Measurements from ENCODE around the gene FMNL2.

Gene FMNL2

DNA sequence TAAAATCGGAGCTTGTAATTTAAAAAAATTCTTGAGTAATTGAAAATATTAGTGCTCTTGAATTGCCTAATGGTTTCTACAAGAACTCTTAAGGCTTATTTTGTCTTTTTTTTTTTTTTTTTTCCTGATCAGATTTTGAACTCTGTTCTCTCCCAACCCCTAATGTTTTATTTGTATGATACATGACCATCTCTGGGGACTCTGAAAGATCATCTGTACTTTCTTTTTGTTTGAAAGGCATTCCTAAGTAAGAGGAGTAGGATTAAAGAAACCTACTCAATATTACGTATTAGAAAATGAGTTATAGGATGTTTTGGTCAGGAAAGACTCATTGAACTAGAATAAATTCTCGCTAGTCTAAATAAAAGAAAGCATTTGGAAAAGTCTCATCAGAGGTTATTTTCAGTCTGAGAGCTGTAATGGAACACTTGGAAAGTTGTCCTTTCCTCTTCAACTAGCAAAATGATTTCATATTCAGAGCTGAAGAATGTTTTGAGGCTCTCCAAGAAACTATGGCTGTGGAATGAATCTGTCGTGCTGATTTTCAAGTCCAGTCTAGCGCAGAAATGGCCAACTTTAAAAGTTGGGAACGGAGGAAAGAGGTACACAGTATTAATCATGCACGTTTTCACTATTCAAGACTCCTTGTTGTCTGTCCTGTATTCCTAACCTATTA is 199.6 kb downstream of the FMNL2 start:
- no peak for DNase-seq

DNA sequence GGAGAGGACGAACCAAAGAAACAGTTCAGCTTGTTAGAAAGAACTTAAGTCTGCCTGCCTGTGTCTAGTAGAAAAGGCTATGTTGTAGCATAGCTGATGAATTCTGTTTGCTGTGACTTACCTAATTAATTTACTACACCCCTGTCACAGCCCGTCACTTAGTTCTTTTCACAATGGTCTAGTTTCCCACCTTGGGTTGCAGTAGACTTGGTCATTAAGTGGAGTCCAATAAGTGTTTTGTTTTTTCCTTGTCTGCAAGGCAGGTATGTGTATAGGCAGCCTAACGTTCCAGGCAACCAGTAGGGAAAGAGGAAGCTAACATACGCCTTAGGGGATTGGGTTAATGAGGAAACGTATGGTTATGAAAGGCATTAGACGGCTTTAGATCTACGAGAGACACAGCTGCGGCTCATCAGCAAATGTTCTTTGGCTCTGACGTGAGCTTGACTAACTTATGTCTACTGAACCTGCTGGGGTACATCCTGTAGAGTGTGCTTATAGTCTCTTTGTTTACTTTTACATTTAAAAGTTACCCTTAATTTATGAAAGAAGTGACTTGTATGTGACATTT is 202.2 kb downstream of the FMNL2 start:
- DNase-seq = no peak

DNA sequence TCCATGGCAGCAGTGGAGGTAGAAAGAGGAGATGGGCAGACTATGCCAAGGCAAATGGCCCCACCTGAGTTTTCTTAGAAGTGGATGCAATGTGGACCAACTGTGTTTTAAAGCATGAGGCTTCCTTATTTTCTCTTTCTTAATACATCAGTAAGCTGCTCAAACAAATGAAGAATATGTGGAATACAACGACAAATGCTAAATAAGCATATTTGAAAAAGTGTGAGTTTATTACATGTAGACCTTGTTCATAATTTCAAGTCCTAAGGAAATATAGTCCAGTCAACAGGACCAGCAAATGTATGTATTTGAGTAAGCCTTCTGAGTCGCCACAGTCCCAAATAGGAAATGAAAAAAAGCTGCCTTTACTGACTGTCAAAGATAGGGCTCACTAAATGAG is 204.4 kb downstream of the FMNL2 start:
- no peak for DNase-seq

DNA sequence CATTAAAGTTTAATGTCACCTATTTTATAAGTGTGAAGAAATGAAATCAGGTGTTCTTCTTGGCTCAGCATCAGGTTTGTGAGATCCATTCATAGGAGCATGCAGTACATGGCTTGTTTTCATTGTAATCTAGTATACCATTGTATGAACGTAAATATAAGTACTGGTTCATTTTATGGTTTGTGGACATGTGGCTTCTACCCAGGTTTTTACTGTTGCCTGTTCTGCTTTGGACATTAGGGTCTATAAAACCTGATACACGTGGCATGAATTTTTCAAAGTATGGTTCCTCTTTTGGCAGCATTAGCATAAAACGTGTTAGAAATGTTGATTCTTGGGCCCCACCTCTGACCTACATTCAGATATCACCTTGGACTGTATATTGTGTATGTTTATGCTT is 206.7 kb downstream of the FMNL2 start:
- no peak for DNase-seq

DNA sequence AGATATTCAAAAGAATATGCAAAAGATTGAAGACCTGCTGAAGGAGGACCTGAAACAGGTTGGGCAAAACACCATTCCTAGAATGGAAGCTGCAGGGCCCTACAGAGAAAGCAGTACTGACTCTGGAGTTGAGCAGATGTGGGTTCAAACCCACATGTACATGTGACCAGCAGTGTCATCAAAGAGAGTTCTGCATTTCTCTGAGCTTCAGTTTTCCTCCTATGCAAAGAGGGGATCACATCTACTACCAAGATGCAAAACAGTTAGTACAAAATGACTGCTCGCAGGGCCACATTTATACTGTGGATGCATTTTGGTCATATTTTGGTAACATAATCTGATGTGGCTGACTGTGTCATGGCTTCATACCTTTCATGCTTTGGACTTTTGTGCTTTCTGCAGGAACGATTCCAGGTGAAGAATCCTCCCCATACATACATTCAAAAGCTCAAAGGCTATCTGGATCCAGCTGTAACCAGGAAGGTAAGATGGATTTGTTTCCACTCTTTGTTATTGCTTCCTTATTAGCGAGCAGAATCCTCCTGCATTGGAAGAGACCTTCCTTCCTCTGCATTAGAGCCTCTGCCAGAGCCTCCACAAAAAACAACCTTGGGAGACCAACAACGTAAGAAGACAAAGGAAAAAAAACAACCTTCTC is 207.5 kb downstream of the FMNL2 start:
- DNase-seq = no peak

DNA sequence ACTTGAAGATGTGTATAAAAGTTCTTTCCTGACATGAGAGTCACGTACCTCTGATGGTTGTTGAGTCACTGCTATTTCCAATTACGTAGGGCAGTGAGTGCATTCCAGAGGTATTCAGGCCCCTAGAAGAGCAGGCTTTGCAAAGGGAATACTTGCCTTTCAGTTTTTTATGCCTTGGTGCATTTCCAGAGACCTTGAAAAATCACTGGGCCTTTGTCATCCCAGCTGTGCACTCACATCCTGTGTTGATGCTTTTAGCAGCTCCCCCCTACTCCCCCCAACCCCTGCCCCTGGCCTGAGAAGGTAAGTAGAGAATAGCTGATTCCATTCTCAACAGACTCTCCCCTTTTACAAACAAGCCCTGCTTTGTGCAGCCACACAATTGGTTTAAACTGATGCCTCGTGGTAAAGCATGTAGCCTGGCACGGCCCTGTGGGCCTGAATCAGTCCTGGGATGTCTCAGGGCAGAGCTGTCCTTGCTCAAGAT is 208.1 kb downstream of the FMNL2 start:
- no peak for DNase-seq

DNA sequence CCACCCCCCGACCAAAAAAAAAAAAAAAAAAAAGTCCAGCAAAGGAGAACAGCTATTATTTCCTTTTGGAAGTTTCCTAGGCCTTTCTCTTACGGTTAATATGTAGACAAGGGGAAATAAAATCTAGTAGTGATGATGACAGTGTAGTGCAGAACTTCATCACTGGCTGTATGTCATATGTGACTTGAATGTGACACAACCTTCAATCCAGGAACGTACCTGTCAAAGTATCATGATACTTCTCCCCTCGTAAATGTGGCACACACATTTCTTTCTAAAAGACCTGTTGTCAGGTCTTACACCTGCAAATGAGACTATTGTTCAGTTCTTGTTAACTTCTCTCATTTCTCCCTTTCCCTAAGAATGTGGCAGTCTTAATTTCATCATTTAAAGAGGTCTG is 208.7 kb downstream of the FMNL2 start:
- no peak for DNase-seq

DNA sequence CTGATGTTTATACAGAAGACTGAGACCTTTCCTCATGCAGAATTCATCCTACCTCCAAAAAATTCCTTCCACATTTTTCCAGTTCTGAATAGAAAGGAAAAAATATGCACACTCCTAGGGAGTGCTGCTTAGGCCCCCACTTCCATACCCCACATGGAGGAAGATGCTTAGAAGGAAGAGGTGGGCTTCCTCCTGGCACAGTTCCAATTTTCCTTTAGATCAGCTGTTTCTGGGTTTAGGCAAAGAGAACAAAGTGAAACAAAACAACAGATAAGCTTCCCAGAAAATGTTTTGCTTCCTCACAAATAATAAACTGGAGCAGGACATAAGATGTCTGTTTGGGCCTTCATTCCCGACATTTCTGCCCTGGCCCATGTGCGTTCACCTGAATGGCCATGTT is 209.7 kb downstream of the FMNL2 start:
- no peak for DNase-seq

DNA sequence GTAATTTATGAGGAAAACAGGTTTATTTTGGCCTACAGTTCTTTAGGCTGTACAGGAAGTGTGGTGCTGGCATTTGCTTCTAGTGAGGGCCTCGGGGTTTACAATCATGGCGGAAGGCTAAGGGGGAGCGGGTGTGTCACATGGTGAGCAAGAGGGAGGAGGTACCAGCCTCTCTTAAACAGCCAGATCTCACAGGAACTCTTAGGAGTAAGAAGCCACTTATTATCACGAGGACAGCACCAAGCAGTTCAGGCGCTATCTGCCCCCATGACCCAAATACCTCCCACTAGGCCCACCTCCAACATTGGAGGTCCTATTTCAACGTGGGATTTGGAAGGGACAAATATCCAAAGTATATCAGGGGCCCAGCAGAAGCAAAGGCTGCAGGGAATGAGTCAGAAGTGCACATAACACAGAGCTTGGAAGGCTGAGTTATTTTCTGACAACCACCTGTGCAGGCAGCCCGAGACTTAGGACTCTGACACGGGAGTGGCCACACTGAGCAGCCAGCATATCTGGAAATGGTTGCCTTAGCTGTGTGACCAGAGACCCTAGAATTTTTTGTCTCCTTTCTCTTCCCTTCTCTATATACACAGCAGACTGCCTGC is 211.4 kb downstream of the FMNL2 start:
- no peak for DNase-seq

DNA sequence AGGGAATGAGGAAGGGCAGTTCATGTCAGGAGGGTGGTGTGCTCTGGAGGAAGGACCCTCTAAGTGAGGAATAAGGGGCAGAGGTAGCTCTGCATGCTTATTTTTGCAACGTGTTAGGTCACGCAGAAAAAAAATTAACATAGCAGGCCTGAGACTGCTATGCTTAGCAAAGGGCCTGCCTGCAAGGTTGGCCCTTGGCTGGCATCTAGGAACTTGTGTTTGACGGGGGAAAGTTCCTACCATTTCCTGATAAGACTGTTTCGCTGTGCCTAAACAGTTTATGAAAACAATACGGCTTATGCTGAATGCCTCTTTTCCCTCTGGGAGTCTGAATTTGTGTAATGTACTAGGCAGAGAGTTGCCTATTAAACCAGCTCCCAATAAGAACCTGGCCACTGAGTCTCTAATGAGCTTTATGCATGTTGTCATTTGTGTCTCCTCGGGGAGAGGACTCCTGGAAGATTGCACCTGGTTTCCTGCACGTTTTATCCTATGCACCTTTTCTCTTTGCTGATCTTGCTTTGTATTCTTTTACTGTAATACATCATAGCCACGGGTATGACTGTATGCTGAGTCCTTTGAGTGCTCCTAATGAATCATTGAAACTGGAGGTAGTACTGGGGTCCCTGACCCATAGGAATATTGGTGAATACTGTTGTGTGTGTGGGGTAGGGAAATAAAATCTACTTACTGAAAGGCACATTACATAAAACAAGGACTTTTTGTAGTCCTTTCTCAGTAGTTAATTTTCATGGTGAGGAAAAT is 213.3 kb downstream of the FMNL2 start:
- no peak for DNase-seq

DNA sequence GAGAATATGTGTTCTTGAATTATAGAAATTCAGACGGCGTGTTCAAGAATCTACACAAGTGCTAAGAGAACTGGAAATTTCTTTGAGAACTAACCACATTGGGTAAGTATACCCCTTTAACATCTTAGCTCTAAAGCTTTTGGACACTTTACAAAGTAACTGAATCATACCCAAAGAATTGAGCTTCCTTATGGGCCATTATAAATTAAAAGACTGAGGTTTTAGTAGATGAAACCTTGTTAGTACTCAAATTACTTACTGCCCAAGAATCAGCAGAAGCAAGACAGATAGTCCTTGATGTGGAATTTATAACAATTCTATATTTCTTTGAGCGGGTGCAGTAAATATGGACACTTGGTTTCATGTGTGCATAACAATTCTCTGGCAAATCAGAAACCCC is 214.0 kb downstream of the FMNL2 start:
- DNase-seq = no peak

DNA sequence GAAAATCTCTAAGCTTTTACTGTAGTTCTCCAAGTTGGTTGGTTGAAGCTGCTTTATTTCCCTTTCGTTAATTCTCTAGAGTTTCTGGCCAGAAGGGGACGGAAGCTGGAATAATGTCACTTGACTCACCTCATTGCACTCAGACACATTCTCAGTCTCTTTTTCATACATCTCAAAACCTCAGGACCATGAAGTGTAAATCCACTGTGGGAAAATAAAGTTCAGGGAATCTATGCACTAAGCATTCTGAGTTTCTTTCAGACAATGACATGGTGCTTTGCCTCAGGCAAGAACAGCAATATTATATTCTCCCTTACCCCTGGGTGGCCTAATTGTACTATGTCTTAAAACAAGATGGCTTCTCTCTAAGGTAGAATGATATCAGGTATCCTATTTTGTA is 214.4 kb downstream of the FMNL2 start:
- no peak for DNase-seq

DNA sequence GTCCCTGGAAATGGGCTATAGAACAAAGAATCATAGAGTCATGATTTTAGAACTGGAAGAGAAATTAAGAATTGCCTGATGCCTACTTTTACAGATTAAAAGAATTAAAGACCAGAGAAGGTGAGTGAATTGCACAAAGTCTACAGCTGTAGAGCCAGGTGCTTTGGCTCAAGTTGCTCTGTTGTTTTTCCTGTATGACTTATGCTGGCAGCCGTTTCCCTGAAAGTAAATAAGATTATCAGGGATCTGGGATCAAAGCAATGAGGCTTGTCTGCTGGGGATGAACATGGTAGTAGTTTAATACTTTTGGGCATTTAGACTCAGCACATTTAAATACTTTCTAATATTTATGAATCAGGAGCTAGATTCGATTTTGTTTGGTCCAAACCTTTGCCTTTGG is 215.4 kb downstream of the FMNL2 start:
- DNase-seq = no peak

DNA sequence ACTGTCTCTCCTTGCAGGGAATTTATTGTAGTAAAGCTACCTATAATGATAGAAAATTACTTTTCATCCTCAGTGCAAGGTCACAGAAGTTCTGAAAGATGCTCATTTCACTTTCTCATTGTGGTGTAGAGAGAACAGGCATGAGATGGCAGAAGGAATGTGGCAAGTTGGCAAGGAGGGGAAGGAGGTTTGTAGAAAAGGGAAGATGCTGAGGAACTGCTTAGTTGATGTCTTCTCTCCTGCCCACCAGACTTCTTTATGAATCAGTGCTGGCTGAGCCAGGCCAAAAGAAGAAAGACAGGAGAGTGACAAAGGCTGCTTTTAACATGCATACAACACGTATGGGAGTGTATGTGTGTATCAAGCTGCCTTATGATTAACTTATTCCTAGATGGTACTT is 217.9 kb downstream of the FMNL2 start:
- no peak for DNase-seq

DNA sequence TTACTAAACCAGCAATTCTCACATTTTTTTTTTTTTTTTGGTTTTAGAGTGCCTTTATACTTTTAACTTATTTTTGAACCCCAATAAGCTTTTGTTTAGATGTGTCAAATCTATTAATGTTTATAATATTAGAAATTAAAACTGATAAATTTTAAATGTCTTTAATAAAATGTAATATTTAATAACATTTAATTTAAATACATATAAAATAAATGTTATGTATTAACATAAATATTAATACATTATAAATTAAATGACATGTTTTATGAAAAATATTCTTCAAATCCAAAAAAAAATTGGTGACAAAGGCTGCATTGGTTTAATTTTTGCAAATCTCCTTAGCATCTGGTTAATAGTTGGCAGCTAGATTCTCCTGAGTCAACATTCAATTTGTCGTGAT is 218.5 kb downstream of the FMNL2 start:
- DNase-seq = no peak

DNA sequence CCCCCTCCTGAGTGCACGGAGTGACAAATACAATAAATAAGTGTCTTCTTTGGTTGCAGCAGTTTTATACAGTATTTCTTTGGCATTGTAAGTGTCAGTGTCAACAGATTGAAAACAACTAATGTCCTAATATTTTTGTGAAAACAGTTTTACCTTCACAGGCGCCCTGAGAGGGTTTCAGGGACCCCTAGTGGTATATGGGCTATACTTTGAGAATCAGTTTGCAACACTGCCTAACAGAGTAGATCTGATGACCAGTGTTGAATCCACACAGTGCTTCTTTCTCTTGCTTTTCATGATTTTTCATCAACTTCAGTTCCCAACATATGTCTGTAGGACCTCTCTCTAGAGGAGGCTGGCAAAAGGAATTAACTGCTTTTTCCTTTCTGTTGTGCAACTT is 220.1 kb downstream of the FMNL2 start:
- DNase-seq = no peak

DNA sequence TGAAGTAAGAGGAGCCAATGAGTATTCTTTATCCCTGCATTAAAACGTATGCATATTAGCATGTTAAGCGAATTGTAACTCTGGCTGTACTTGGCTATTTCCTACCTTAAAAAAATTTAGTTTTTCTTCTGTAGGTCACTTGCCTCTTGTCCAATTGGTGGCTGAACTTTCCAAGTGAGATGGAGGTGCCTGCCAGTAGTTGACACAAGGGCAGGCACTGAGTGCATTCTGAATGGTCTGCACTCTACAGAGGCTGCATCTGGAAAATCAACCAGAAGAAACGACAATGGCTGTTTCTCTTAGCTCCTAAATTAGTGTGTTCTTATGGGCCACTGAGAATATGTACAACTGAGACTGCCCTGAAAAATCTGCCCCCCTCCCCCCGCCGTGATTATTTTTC is 221.5 kb downstream of the FMNL2 start:
- no peak for DNase-seq

DNA sequence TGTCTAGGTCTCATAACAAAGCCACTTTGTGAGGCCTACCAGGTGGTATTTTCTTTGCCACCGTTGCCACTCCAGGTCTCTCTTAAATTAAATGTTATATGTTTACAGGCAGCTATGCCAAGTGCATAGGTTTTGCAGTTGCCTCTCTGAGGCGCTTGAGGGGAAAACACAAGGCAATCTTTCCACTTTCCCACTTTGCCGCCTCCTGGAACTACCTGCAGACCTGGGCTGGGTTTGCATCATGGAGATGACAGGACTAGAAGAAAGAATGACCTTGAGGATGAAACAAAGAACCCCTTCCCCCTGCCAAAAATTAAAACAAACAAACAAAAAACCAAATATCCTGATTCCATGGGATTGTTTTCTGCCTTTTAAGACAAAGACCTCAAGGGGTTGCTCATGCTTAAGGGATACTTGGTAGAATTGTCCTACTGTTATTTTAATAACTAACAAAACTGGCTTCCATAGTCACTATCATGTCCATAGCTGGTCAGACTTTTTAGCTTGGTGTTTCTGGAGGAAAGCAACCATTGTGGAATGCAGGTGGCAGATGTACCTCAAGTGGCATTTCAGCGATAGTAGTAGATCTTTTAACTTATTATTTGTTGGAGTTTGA is 222.4 kb downstream of the FMNL2 start:
- DNase-seq = no peak

DNA sequence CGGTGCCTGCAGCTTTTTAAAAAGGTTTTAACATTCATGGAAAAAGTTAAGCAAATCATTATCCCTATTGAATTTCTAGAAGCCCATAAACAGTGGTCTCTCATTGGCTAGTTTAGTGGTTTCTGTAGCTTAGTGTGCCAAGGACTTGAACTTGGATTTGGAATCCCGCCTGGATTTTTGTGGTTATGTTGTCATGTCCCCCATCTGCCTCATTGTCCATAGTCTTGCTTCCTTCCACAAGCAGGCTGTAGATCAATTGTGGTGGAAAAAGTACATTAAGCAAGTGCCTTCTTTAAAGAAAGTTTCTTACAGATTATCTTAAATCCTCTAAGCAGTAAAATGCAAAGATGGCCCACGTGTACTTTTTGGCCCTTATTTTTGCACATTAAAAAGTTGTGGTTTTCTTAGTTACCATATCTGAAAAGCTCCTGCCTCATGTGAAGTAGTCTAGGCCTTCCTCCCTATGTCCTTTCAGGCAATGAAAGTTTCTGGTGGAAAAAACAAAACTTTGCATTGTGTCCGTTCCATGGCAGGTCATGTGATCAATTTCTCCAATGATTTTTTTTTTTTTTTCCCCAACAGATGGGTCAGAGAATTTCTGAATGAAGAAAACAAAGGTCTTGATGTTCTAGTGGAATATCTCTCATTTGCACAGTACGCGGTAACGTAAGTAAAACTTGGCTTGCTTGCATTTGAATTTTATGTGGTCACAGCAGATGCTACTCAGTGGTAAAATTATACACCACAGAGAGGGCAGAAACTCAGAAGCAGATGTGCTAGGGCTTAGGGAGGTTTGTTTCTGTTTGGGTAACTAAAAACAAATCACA is 223.4 kb downstream of the FMNL2 start:
- no peak for DNase-seq

DNA sequence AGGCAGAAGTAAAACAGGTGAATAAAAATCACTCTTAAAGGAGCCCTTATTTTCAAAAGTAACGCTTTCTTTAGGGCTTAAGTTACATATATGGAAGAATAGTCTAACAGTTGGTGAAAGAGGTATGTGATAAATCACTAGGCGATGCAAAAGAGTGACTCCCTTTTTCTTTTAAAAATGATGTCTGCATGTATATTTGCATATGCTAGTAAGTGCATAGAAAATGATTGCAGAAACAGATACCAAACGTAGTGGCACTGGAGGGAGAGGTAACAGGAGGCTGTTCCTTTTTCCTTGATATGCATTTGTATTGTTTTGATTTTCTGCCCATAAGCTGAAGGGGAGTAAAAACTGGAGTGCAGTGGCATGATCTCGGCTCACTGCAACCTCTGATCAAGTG is 224.0 kb downstream of the FMNL2 start:
- no peak for DNase-seq

DNA sequence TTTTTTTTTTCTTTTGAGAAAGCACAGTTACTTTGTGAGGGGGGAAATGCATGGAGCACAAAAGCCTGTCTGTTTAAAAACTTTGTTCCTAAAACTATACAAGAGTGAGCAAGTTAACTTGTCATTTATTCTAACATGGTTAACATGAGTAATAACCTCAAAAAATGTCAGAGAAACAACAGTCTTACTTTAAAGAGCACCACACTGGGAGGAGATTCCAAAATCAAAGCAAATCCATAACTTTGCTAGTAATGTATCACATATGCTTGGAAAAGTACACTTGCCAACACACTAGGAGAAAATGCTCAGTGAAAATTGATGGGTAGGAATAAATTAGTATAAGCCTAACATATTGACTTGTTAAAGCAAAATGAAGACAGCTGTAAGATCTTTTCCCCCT is 225.2 kb downstream of the FMNL2 start:
- no peak for DNase-seq
